Measurements from ENCODE around the gene EPS8. TPM values are rescaled to one million over a fixed set of nuclear protein-coding genes. Genes with fewer than 3 reads are reported as not detected.

Gene EPS8
- total RNA-seq, 1 donor from 2014 or later, result 0.89 TPM

GRCh38 chr12:15632708-15633107 is 156.5 kb downstream of the EPS8 start:
- H3K27ac Mint-ChIP-seq, result no peak overlapping the region
- H3K36me3 Mint-ChIP-seq (ENCODE audit: low read depth), result no peaks in the 10 kb centered on the region
- peaks cover 5% of the 10 kb centered on the region for H3K27me3 Mint-ChIP-seq
- intact Hi-C loops (cut with micrococcal nuclease), result no loop called here
- H3K4me1 Mint-ChIP-seq, result no peaks in the 10 kb centered on the region
- CTCF ChIA-PET, result no interaction called here
- TF ChIP-seq CTCF (IDR thresholded peaks at IDR 0.05), result no peak
- POLR2A ChIA-PET, result interaction anchor here (0.6 kb wide), 1 partner anchor 66 kb away, joined by 4 read pairs; no protein-coding TSS in a partner anchor
- no peak for DNase-seq
- H3K9me3 Mint-ChIP-seq, result no peaks in the 10 kb centered on the region
- H3K4me3 Mint-ChIP-seq, result no peak overlapping the region
- ATAC-seq (ENCODE audit: low read depth), result no peak

DNA sequence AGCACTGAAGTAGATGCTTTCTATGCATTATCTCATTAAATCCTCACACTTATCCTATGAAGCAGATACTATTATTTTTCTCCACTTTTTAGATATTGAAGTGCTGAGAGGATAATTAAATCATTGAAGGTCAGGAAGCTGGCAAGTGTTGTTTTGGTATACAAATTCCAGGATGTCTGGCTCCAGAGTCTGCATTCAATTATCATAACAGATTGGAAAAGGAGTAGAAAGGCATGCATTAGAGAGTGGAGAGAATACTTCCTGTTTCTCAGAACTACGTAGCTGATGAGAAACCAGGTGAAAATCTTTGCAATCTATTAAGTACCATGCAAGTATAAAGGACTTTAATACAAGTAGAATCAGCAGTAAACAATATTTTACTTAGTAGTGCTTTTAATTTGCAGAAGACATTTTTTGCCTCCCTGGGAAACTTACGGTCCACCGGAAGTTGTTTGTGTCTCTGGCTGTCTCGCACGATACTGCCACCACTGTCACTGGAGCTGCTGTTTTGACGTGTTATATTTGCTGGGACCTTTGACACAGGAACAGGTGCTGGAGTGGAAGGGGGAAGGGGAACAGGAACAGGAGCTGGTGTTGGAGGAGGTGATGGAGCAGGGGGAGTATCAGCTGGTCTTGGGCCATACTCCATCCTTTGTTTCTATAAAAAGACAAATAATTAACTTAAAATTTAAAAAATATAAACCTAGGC is 158.0 kb downstream of the EPS8 start:
- CTCF ChIA-PET, result no interaction called here
- no peaks in the 10 kb centered on the region for H3K9me3 Mint-ChIP-seq
- no peak for ATAC-seq (ENCODE audit: low read depth)

GRCh38 chr12:15629761-15630160 is 159.4 kb downstream of the EPS8 start:
- DNase-seq (no peak), ATAC-seq (ENCODE audit: low read depth) (no peak)
- no peak for TF ChIP-seq CTCF (IDR thresholded peaks at IDR 0.05)
- H3K4me1 Mint-ChIP-seq, result no peaks in the 10 kb centered on the region
- H3K27ac Mint-ChIP-seq, result no peak overlapping the region
- ChIA-PET POLR2A (no interaction called here), CTCF (no interaction called here)
- no peaks in the 10 kb centered on the region for H3K9me3 Mint-ChIP-seq
- no peak overlapping the region for H3K4me3 Mint-ChIP-seq
- intact Hi-C loops (cut with micrococcal nuclease), result no loop called here
- H3K36me3 Mint-ChIP-seq (ENCODE audit: low read depth), result no peaks in the 10 kb centered on the region
- H3K27me3 Mint-ChIP-seq, result peaks cover 5% of the 10 kb centered on the region

More for the DNA sequence above, 158.0 kb downstream of the EPS8 start:
- TF ChIP-seq CTCF (IDR thresholded peaks at IDR 0.05), result no peak
- Mint-ChIP-seq H3K27ac (no peak overlapping the region), H3K27me3 (peaks cover 5% of the 10 kb centered on the region), H3K4me3 (no peak overlapping the region), H3K36me3 (ENCODE audit: low read depth) (no peaks in the 10 kb centered on the region), H3K4me1 (no peaks in the 10 kb centered on the region)
- POLR2A ChIA-PET, result no interaction called here
- no peak for DNase-seq
- intact Hi-C loops (cut with micrococcal nuclease), result no loop called here

DNA sequence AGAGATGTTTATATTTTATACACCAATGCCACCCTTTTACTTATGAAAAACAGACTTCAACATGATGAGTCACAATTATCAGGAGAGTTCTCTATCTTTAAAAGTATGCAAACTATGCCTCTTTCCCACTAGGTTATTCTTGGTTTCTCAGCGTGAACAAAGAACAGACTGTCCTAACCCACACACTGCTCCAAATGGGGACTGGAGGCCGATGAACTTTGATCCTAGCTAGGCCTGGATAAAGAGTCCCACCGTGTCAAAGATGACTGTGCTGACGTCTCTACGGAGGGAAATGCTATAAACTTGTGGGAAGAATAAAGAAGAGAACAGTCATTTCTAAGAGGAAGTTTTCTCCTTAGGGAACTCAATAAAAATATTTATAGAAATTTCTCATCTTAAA is 160.1 kb downstream of the EPS8 start:
- Mint-ChIP-seq H3K36me3 (ENCODE audit: low read depth) (no peaks in the 10 kb centered on the region), H3K27ac (no peak overlapping the region), H3K4me3 (no peak overlapping the region), H3K9me3 (no peaks in the 10 kb centered on the region), H3K4me1 (no peaks in the 10 kb centered on the region), H3K27me3 (peaks cover 5% of the 10 kb centered on the region)
- intact Hi-C loops (cut with micrococcal nuclease), result no loop called here
- TF ChIP-seq CTCF (IDR thresholded peaks at IDR 0.05), result no peak
- ATAC-seq (ENCODE audit: low read depth) (no peak), DNase-seq (no peak)
- POLR2A ChIA-PET, result no interaction called here
- CTCF ChIA-PET, result no interaction called here

DNA sequence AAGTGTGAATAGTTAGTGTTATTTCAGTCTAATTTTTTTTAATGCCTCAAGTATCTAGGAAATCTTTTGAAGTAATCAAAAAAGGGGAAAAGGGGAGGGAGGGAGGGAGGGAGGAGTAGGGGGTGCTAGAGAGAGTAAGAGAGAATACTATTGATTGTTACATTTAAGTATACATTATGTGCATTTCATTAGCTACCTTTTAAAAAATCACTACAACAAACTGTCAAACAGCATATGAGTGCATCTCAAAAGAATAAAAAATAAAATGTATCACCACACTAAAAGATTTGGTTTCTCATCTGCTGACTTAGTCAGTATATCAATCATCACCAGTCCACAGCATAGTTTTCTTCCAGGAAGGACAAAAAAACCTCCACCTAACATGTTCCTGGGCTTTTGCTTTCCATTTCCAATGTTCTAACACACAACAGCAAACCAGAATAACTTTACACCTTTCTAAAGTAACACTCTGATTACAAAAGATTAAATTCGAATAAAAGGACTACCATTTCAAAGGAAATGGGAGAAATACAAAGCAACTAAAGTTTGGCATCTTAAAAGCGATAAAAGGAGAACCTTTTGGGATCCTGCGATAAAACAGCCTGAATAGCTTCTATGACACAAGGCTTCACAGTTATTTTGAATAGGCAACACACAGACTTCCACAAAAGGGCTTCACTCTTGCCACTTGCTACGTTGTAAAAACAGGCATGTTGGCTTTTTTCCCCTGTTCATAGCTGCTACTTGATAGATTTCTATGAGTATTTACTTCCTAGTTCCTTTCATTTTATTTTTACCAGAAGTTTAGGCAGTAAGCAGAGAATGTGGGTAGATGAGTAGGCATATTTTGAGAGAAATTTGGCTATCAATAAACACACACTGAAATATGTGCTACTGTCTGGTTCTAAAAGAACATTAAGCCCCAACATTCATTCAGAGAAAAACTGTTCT is 160.9 kb downstream of the EPS8 start:
- no peak for DNase-seq
- ChIA-PET CTCF (no interaction called here), POLR2A (no interaction called here)
- Mint-ChIP-seq H3K27ac (no peak overlapping the region), H3K4me3 (no peak overlapping the region), H3K4me1 (no peaks in the 10 kb centered on the region), H3K27me3 (peaks cover 5% of the 10 kb centered on the region), H3K9me3 (no peaks in the 10 kb centered on the region), H3K36me3 (ENCODE audit: low read depth) (no peaks in the 10 kb centered on the region)
- intact Hi-C loops (cut with micrococcal nuclease), result no loop called here
- no peak for ATAC-seq (ENCODE audit: low read depth)
- TF ChIP-seq CTCF (IDR thresholded peaks at IDR 0.05), result no peak

All from activated B cell treated with CpG ODN at 0.5 μM for 24 hours (primary cell).